Prostate gland (tissue), 2 donors: ENCODE measurements around the gene UBTF. TPM values are rescaled to one million over a fixed set of nuclear protein-coding genes. Genes with fewer than 3 reads are reported as not detected.

ENCODE experiments used
- DNase-seq: peaks from one replicate; pipeline ENCODE4 v3.0.0-alpha.2; 2019; ENCODE audit warnings: low spot score
- H3K27ac ChIP-seq, 2 donors: fragments of 200-600 bp; sonication (generic); 2 replicates each; pipeline ENCODE4 v1.5.1; 2017 to 2019
- H3K27me3 ChIP-seq: fragments of 200-600 bp; sonication (generic); replicated peaks from 2 replicates; pipeline ENCODE4 v1.5.1; 2019; ENCODE audit not compliant: insufficient read depth
- H3K36me3 ChIP-seq, 2 donors: fragments of 200-600 bp; sonication (generic); 1 replicate in 1 of 2; 2 replicates in 1 of 2; pipeline versions ENCODE4 v1.5.1 to v1.8.1; 2017 to 2019
- H3K4me1 ChIP-seq: fragments of 200-600 bp; sonication (generic); replicated peaks from 2 replicates; pipeline ENCODE4 v1.5.1; 2019
- H3K4me3 ChIP-seq, 2 donors: fragments of 200-600 bp; sonication (generic); 2 replicates each; pipeline ENCODE4 v1.5.1; 2017 to 2019
- H3K9me3 ChIP-seq: fragments of 200-600 bp; sonication (generic); 2 replicates; pipeline ENCODE4 v1.5.1; 2017
- CTCF ChIP-seq, 4 experiments: fragments of 200-600 bp in 2 of 4; fragments of 450-650 bp in 2 of 4; sonication (generic) in 2 of 4; IDR thresholded peaks; 1 replicate in 3 of 4; 2 replicates in 1 of 4; pipeline ENCODE4 v1.5.1; 2016 to 2019; ENCODE audit warnings: antibody characterized with exemption in 4 of 4, mild to moderate bottlenecking in 2 of 4, moderate library complexity in 2 of 4
- POLR2A ChIP-seq: fragments of 450-650 bp; IDR thresholded peaks from one replicate; pipeline ENCODE4 v1.6.1; 2016; ENCODE audit warnings: antibody characterized with exemption, mild to moderate bottlenecking
- POLR2AphosphoS5 ChIP-seq: sonication (generic); formaldehyde crosslinking; IDR thresholded peaks from one replicate; pipeline ENCODE4 v1.6.1; 2017; ENCODE audit warnings: antibody characterized with exemption
- WGBS: methylation state at CpG from one replicate; pipeline ENCODE4 v1.1.5; 2018; 5-methylcytosine and 5-hydroxymethylcytosine counted together
- intact Hi-C: fragments of 100-400 bp; cut with DNase I; formaldehyde crosslinking; loops from one replicate; pipeline ENCODE4 v1.14.2; 2022
- total RNA-seq, 2 donors: library from RNA; depleted of rRNA; stranded (reverse); fragments of >200 nt; gene quantifications; one replicate each; pipeline ENCODE4 v1.1.0, GENCODE V29; 2016

Gene UBTF
- total RNA-seq, 2 donors from 2014 or later: 73.4 to 77.2 TPM

GRCh38 chr17:44216694-44217093 is 2.8 kb downstream of the UBTF start:
- DNase-seq: no peak
- WGBS: 72% methylated on average over 5 of the region's 5 CpGs
- TF ChIP-seq POLR2AphosphoS5 (no peak), POLR2A (no peak), CTCF (IDR thresholded peaks at IDR 0.05) (no peak)
- Histone ChIP-seq H3K27ac (no peak overlapping the region), H3K4me3 (no peak overlapping the region), H3K9me3 (no peaks in the 10 kb centered on the region), H3K4me1 (no peaks in the 10 kb centered on the region), H3K36me3 (peaks cover 10 to 23% of the 10 kb centered on the region in 2 donors), H3K27me3 (no peaks in the 10 kb centered on the region)
- intact Hi-C loops: no loop called here

GRCh38 chr17:44216173-44216572 is 3.3 kb downstream of the UBTF start:
- Histone ChIP-seq H3K27ac (no peak overlapping the region), H3K27me3 (no peaks in the 10 kb centered on the region), H3K4me3 (no peak overlapping the region), H3K36me3 (peaks cover 10 to 23% of the 10 kb centered on the region in 2 donors), H3K9me3 (no peaks in the 10 kb centered on the region), H3K4me1 (no peaks in the 10 kb centered on the region)
- intact Hi-C loops: no loop called here
- TF ChIP-seq CTCF (IDR thresholded peaks at IDR 0.05) (no peak), POLR2AphosphoS5 (no peak), POLR2A (no peak)
- WGBS: 81% methylated on average over 5 of the region's 5 CpGs
- DNase-seq: no peak

- intact Hi-C loops: loop anchor here (5.0 kb wide), 1 partner anchor 132 kb away; the partner anchor contains the start of gene GRN
- Histone ChIP-seq H3K9me3 (no peaks in the 10 kb centered on the region), H3K27ac (no peak overlapping the region), H3K4me3 (no peak overlapping the region), H3K4me1 (no peaks in the 10 kb centered on the region), H3K27me3 (no peaks in the 10 kb centered on the region), H3K36me3 (peaks cover 10 to 23% of the 10 kb centered on the region in 2 donors)
- 90% methylated on average over 6 of the region's 6 CpGs for WGBS
- no peak for TF ChIP-seq POLR2A
- TF ChIP-seq POLR2AphosphoS5: no peak
- TF ChIP-seq CTCF (IDR thresholded peaks at IDR 0.05): no peak
- DNase-seq: no peak
These were observed 4.6 kb downstream of the UBTF start for GRCh38 chr17:44214896-44215295.

GRCh38 chr17:44214230-44214494 is 5.3 kb downstream of the UBTF start:
- Histone ChIP-seq H3K4me1 (no peaks in the 10 kb centered on the region), H3K9me3 (no peaks in the 10 kb centered on the region), H3K4me3 (no peak overlapping the region), H3K27me3 (no peaks in the 10 kb centered on the region), H3K27ac (no peak overlapping the region), H3K36me3 (peaks cover 10 to 23% of the 10 kb centered on the region in 2 donors)
- intact Hi-C loops: loop anchor here (5.0 kb wide), 1 partner anchor 133 kb away; the partner anchor contains the start of gene GRN
- DNase-seq: no peak
- 95% methylated on average over 1 of the region's 1 CpG for WGBS
- TF ChIP-seq CTCF (IDR thresholded peaks at IDR 0.05) (no peak), POLR2A (no peak), POLR2AphosphoS5 (no peak)

GRCh38 chr17:44213403-44214229 is 5.9 kb downstream of the UBTF start:
- no peaks in the 10 kb centered on the region for H3K9me3 ChIP-seq
- no peaks in the 10 kb centered on the region for H3K27me3 ChIP-seq
- no peak overlapping the region for H3K27ac ChIP-seq
- TF ChIP-seq POLR2A (no peak), CTCF (IDR thresholded peaks at IDR 0.05) (no peak), POLR2AphosphoS5 (no peak)
- H3K4me1 ChIP-seq: no peaks in the 10 kb centered on the region
- 81% methylated on average over 15 of the region's 15 CpGs for WGBS
- intact Hi-C loops: loop anchor here (5.0 kb wide), 1 partner anchor 134 kb away; the partner anchor contains the start of gene GRN
- no peak overlapping the region for H3K4me3 ChIP-seq
- DNase-seq: no peak
- H3K36me3 ChIP-seq: peaks cover 10 to 23% of the 10 kb centered on the region in 2 donors
